Body of pancreas (tissue), 4 donors: Measurements from ENCODE around the gene MAML3. TPM values are rescaled to one million over a fixed set of nuclear protein-coding genes. Genes with fewer than 3 reads are reported as not detected.
A peak's percentile ranks its signal among the peaks of the same experiment; 100 is the strongest.

Source experiments
- ATAC-seq: fragments of 150-250 bp; one replicate; pipeline ENCODE4 v1.9.1; 2016
- DNase-seq, 4 donors: peaks; one replicate each; pipeline ENCODE4 v3.0.0-alpha.2; 2019
- H3K27ac ChIP-seq, 4 donors: fragments of 200-600 bp; sonication (generic); 1 replicate in 3 of 4; 2 replicates in 1 of 4; pipeline versions ENCODE4 v1.5.1 to v1.6.1; 2016 to 2019; ENCODE audit warnings: mild to moderate bottlenecking in 1 of 4, mixed read lengths in 1 of 4, moderate library complexity in 1 of 4
- H3K27me3 ChIP-seq, 2 donors: fragments of 200-600 bp; sonication (generic); one replicate each; pipeline ENCODE4 v1.6.0; 2016; ENCODE audit warnings: mild to moderate bottlenecking in 1 of 2
- H3K36me3 ChIP-seq, 2 donors: fragments of 200-600 bp; sonication (generic); replicated peaks in 1 of 2; 2 replicates each; pipeline ENCODE4 v1.5.1; 2016; ENCODE audit warnings: low read depth in 2 of 2; ENCODE audit not compliant: insufficient read depth in 1 of 2
- H3K4me1 ChIP-seq: fragments of 200-600 bp; sonication (generic); one replicate; pipeline ENCODE4 v1.6.0; 2016
- H3K4me3 ChIP-seq, 2 donors: fragments of 200-600 bp; sonication (generic); 1 replicate in 1 of 2; 2 replicates in 1 of 2; pipeline ENCODE4 v1.5.1; 2016 to 2019
- H3K9me3 ChIP-seq, 3 donors: fragments of 200-600 bp; sonication (generic); 1 replicate in 2 of 3; 2 replicates in 1 of 3; pipeline ENCODE4 v1.5.1; 2016
- POLR2A ChIP-seq, 3 donors: fragments of 450-650 bp; IDR thresholded peaks; one replicate each; pipeline ENCODE4 v1.6.1; 2016; ENCODE audit warnings: antibody characterized with exemption in 3 of 3, mild to moderate bottlenecking in 2 of 3
- WGBS, 2 donors: methylation state at CpG; one replicate each; pipeline ENCODE4 v1.1.5; 2017; 5-methylcytosine and 5-hydroxymethylcytosine counted together
- intact Hi-C: fragments of 100-400 bp; cut with DNase I; formaldehyde crosslinking; loops from one replicate; pipeline ENCODE4 v1.15.1; 2023
- total RNA-seq, 2 donors: library from RNA; depleted of rRNA; stranded (reverse); fragments of >200 nt; gene quantifications; one replicate each; pipeline ENCODE4 v1.1.0, GENCODE V29; 2016
- TF ChIP-seq, protein P1 (sequence below), 7 experiments: fragments of 450-650 bp in 4 of 7; fragments of 200-600 bp in 3 of 7; sonication (generic) in 3 of 7; IDR thresholded peaks; one replicate each; pipeline ENCODE4 v1.5.1; 2016 to 2019; ENCODE audit warnings: antibody characterized with exemption in 7 of 7

The MAML3 gene
- total RNA-seq, 2 donors from 2014 or later, result 11.2 to 11.4 TPM

DNA sequence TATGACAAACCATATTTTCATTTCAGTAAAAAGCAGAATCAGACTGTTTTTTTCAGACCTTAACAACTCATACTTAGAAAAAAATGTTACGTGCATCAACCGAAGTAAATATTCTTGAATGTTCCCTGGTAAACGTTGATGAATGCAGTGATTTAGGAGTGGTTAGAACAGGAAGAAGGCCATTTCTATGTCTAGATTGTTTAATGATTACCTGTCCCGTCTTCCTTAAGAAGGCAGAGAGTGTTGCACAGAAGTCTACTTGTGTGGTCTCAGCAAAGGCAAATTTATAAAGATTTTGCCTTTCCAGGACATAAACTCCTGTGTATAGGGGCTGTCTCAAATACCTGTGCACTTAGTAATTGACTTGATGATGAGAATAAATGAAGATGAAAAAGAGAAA, 353.9 kb downstream of the MAML3 start:
- peaks cover 11% of the 10 kb centered on the region for H3K4me1 ChIP-seq
- DNase-seq (no peak), ATAC-seq (no peak)
- no peak overlapping the region for H3K4me3 ChIP-seq
- intact Hi-C loops, result no loop called here
- H3K36me3 ChIP-seq, result no peaks in the 10 kb centered on the region
- no peaks in the 10 kb centered on the region for H3K27me3 ChIP-seq
- WGBS, 2 donors, result 81 to 86% methylated on average over 4 of the region's 4 CpGs
- H3K9me3 ChIP-seq, result no peaks in the 10 kb centered on the region
- H3K27ac ChIP-seq, result no peak overlapping the region
- TF ChIP-seq, protein P1, sequence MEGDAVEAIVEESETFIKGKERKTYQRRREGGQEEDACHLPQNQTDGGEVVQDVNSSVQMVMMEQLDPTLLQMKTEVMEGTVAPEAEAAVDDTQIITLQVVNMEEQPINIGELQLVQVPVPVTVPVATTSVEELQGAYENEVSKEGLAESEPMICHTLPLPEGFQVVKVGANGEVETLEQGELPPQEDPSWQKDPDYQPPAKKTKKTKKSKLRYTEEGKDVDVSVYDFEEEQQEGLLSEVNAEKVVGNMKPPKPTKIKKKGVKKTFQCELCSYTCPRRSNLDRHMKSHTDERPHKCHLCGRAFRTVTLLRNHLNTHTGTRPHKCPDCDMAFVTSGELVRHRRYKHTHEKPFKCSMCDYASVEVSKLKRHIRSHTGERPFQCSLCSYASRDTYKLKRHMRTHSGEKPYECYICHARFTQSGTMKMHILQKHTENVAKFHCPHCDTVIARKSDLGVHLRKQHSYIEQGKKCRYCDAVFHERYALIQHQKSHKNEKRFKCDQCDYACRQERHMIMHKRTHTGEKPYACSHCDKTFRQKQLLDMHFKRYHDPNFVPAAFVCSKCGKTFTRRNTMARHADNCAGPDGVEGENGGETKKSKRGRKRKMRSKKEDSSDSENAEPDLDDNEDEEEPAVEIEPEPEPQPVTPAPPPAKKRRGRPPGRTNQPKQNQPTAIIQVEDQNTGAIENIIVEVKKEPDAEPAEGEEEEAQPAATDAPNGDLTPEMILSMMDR (IDR thresholded peaks at IDR 0.05), result no peak
- TF ChIP-seq POLR2A (IDR thresholded peaks at IDR 0.05), result no peak

DNA sequence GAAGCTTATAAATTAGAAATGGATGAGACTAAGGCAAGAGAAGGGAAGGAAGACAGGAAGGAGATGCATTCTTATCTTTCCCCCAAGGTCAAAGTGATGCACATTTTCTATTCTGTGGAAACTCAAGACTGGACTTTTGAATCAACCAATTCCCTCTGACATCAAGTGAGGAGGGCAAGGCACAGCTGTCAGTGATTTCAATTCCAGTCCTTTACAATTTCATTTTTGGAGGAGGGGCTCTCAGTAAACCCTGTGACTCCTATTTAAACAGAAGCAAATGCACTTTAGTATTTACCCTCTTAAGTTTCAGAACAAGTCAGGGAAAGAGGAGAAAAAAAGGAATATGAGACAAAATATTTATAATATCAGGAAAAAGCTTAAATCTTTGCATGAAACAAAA, 354.4 kb downstream of the MAML3 start:
- intact Hi-C loops, result no loop called here
- no peaks in the 10 kb centered on the region for H3K36me3 ChIP-seq
- no peaks in the 10 kb centered on the region for H3K27me3 ChIP-seq
- TF ChIP-seq, protein P1 (IDR thresholded peaks at IDR 0.05), result no peak
- no peak for TF ChIP-seq POLR2A (IDR thresholded peaks at IDR 0.05)
- no peaks in the 10 kb centered on the region for H3K9me3 ChIP-seq
- ATAC-seq, result no peak
- peaks cover 11% of the 10 kb centered on the region for H3K4me1 ChIP-seq
- no peak overlapping the region for H3K4me3 ChIP-seq
- no peak overlapping the region for H3K27ac ChIP-seq
- no peak for DNase-seq

DNA sequence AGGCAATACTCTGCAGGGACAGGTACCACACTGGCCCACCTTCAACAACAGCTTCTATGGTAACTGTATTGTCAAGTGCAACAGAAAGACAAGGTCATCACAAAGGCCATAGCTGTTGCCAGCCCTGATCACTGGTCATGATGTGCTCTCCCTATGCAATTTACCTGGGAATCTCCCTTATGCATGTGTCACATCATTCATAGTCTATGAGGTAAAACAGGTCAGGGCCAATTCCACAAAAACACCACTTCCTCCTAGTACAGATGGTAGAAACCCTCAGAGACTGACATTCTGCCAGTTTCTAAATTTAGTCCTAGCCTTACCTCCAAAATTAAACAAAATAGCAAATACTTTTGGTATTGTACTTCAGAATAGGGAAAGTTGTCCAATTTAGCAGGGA, 355.5 kb downstream of the MAML3 start:
- DNase-seq, result peak in 1 of 4 donors; percentile 35
- no peaks in the 10 kb centered on the region for H3K9me3 ChIP-seq
- H3K27ac ChIP-seq, result peak overlapping the region in 1 of 4 donors; percentile 63
- TF ChIP-seq, protein P1 (IDR thresholded peaks at IDR 0.05), result no peak
- no peak for TF ChIP-seq POLR2A (IDR thresholded peaks at IDR 0.05)
- H3K36me3 ChIP-seq, result no peaks in the 10 kb centered on the region
- peaks cover 11% of the 10 kb centered on the region for H3K4me1 ChIP-seq
- ATAC-seq, result peak; percentile 83
- intact Hi-C loops, result no loop called here
- no peaks in the 10 kb centered on the region for H3K27me3 ChIP-seq
- no peak overlapping the region for H3K4me3 ChIP-seq

DNA sequence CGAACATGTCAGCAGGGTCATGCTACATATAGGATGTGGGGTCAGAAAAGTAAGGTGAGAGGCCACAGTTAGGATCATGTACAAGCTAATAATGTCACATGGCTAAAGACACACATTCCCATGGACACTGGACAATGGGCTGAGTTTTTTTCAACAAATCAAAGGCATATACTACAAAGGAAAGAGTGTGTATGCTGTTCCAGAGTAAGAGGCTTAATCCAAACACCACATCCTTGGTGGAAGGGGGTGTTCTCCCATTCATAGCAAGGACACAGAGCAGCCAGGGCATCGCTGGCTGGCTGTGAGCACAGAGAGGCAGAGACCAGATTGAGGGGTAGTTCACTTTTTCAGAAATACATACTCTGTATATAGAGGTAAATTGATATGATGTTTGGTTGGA, 356.7 kb downstream of the MAML3 start:
- H3K9me3 ChIP-seq, result no peaks in the 10 kb centered on the region
- intact Hi-C loops, result no loop called here
- no peak for TF ChIP-seq POLR2A (IDR thresholded peaks at IDR 0.05)
- TF ChIP-seq, protein P1 (IDR thresholded peaks at IDR 0.05), result no peak
- DNase-seq, result no peak
- no peaks in the 10 kb centered on the region for H3K27me3 ChIP-seq
- whole genome bisulfite sequencing, 2 donors, result 97 to 98% methylated on average over 2 of the region's 2 CpGs
- no peak overlapping the region for H3K27ac ChIP-seq
- H3K36me3 ChIP-seq, result no peaks in the 10 kb centered on the region
- H3K4me1 ChIP-seq, result peaks cover 11% of the 10 kb centered on the region
- no peak for ATAC-seq
- H3K4me3 ChIP-seq, result no peak overlapping the region

DNA sequence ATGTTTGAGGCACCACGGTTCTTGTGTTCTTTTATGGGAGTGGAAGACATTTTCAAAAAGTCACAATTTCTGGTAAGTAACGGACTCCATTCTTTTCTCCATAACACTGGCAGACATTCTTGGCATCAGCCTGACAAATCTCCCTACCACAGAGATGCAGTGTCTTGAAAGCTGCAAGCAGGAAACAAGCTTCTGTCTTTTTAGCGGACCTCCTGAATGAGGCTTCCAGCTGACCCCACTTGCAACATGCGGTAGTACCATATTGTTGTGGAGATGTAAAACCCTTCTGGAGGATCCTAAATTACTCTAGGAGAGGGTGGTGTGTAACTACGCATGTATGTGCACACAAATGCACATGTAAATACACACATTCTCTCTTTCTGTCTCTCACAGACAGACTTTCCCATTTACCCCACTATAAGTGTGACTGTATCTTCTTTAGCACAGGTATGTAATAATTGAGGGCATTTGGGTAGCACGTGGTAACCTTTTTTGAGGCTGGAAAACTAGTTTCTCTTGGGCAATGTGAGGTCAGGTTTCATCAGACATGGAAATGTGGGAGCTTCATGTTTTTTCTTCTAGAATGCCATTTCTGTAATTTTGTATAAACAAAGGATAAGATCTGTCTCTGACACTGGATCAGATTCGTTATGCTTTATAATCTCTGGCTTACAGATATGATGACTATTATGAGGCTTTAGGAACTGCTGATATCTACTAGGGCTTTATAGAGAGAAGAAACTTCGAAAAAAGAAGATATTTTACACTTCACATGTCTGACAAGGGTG, 358.3 kb downstream of the MAML3 start:
- DNase-seq, result no peak
- TF ChIP-seq POLR2A (IDR thresholded peaks at IDR 0.05), result no peak
- TF ChIP-seq, protein P1 (IDR thresholded peaks at IDR 0.05), result no peak
- H3K27ac ChIP-seq, result no peak overlapping the region
- no peaks in the 10 kb centered on the region for H3K9me3 ChIP-seq
- H3K4me3 ChIP-seq, result no peak overlapping the region
- no peak for ATAC-seq
- H3K36me3 ChIP-seq, result no peaks in the 10 kb centered on the region
- WGBS, 2 donors, result 83 to 87% methylated on average over 8 of the region's 8 CpGs
- no peaks in the 10 kb centered on the region for H3K27me3 ChIP-seq
- intact Hi-C loops, result no loop called here
- H3K4me1 ChIP-seq, result peaks cover 11% of the 10 kb centered on the region
